Measurements from ENCODE around the gene UBALD1.

The UBALD1 gene

GRCh38 chr16:4609200-4610010, 5.3 kb downstream of the UBALD1 start:
- peaks cover 27% of the 10 kb centered on the region for H3K79me2 ChIP-seq (ENCODE audit: low read length)
- no peak overlapping the region for H3K4me2 ChIP-seq (ENCODE audit: low read depth, low read length)
- no peaks in the 10 kb centered on the region for H3K9me2 ChIP-seq (replicated peaks; ENCODE audit: insufficient read depth, low read length)
- no peak overlapping the region for H3K27ac ChIP-seq (ENCODE audit: low read length)
- no peak overlapping the region for H3K9ac ChIP-seq (ENCODE audit: low read length)
- TF ChIP-seq CTCF (IDR thresholded peaks at IDR 0.05; ENCODE audit: low read length) (no peak), EZH2 (optimal IDR thresholded peaks at IDR 0.05; ENCODE audit: low read depth, low read length) (no peak), EZH2phosphoT487 (IDR thresholded peaks at IDR 0.05; ENCODE audit: low read length) (no peak)
- no peaks in the 10 kb centered on the region for H3K9me3 ChIP-seq (replicated peaks; ENCODE audit: insufficient read depth, low read length)
- H3F3A ChIP-seq (ENCODE audit: insufficient read depth, low read length): no peaks in the 10 kb centered on the region
- H3K36me3 ChIP-seq (replicated peaks; ENCODE audit: insufficient read depth, low read length): no peaks in the 10 kb centered on the region
- no peak overlapping the region for H3K4me3 ChIP-seq (ENCODE audit: low read length)
- H3K4me1 ChIP-seq (ENCODE audit: low read length): peaks cover 7% of the 10 kb centered on the region; the same call in 1 of the 2 replicates
- H4K20me1 ChIP-seq (ENCODE audit: insufficient read depth, low read length): no peaks in the 10 kb centered on the region
- DNase-seq: no peak
- H2AFZ ChIP-seq (ENCODE audit: low read length): no peak overlapping the region
- H3K27me3 ChIP-seq (replicated peaks; ENCODE audit: insufficient read depth, low read length): no peaks in the 10 kb centered on the region

- no peaks in the 10 kb centered on the region for H3K9me3 ChIP-seq (replicated peaks; ENCODE audit: insufficient read depth, low read length)
- H3K9me2 ChIP-seq (replicated peaks; ENCODE audit: insufficient read depth, low read length): no peaks in the 10 kb centered on the region
- H3K27ac ChIP-seq (ENCODE audit: low read length): no peak overlapping the region
- H3K36me3 ChIP-seq (replicated peaks; ENCODE audit: insufficient read depth, low read length): no peaks in the 10 kb centered on the region
- no peak overlapping the region for H3K9ac ChIP-seq (ENCODE audit: low read length)
- DNase-seq: no peak
- peaks cover 21% of the 10 kb centered on the region for H3K79me2 ChIP-seq (ENCODE audit: low read length)
- no peak for TF ChIP-seq CTCF (IDR thresholded peaks at IDR 0.05; ENCODE audit: low read length)
- no peak for TF ChIP-seq EZH2phosphoT487 (IDR thresholded peaks at IDR 0.05; ENCODE audit: low read length)
- no peak for TF ChIP-seq EZH2 (optimal IDR thresholded peaks at IDR 0.05; ENCODE audit: low read depth, low read length)
- H3K4me1 ChIP-seq (ENCODE audit: low read length): peaks cover 6% of the 10 kb centered on the region; the same call in 1 of the 2 replicates
- H2AFZ ChIP-seq (ENCODE audit: low read length): no peak overlapping the region
- H3K4me3 ChIP-seq (ENCODE audit: low read length): no peak overlapping the region
- no peak overlapping the region for H3K4me2 ChIP-seq (ENCODE audit: low read depth, low read length)
- H4K20me1 ChIP-seq (ENCODE audit: insufficient read depth, low read length): no peaks in the 10 kb centered on the region
- no peaks in the 10 kb centered on the region for H3K27me3 ChIP-seq (replicated peaks; ENCODE audit: insufficient read depth, low read length)
- no peaks in the 10 kb centered on the region for H3F3A ChIP-seq (ENCODE audit: insufficient read depth, low read length)
Measured at GRCh38 chr16:4608704-4608980, 6.0 kb downstream of the UBALD1 start.

GRCh38 chr16:4607841-4608703, 6.6 kb downstream of the UBALD1 start:
- peaks cover under 1% of the 10 kb centered on the region; the same call in 1 of the 2 replicates for H3K4me1 ChIP-seq (ENCODE audit: low read length)
- H3K4me2 ChIP-seq (ENCODE audit: low read depth, low read length): no peak overlapping the region
- H3K9me2 ChIP-seq (replicated peaks; ENCODE audit: insufficient read depth, low read length): no peaks in the 10 kb centered on the region
- H3K79me2 ChIP-seq (ENCODE audit: low read length): peaks cover 16% of the 10 kb centered on the region
- H3F3A ChIP-seq (ENCODE audit: insufficient read depth, low read length): no peaks in the 10 kb centered on the region
- no peak overlapping the region for H3K9ac ChIP-seq (ENCODE audit: low read length)
- no peaks in the 10 kb centered on the region for H3K36me3 ChIP-seq (replicated peaks; ENCODE audit: insufficient read depth, low read length)
- H2AFZ ChIP-seq (ENCODE audit: low read length): no peak overlapping the region
- H3K9me3 ChIP-seq (replicated peaks; ENCODE audit: insufficient read depth, low read length): no peaks in the 10 kb centered on the region
- H3K4me3 ChIP-seq (ENCODE audit: low read length): no peak overlapping the region
- TF ChIP-seq CTCF (IDR thresholded peaks at IDR 0.05; ENCODE audit: low read length) (no peak), EZH2 (optimal IDR thresholded peaks at IDR 0.05; ENCODE audit: low read depth, low read length) (no peak), EZH2phosphoT487 (IDR thresholded peaks at IDR 0.05; ENCODE audit: low read length) (no peak)
- H3K27ac ChIP-seq (ENCODE audit: low read length): no peak overlapping the region
- no peaks in the 10 kb centered on the region for H3K27me3 ChIP-seq (replicated peaks; ENCODE audit: insufficient read depth, low read length)
- H4K20me1 ChIP-seq (ENCODE audit: insufficient read depth, low read length): no peaks in the 10 kb centered on the region
- no peak for DNase-seq
